HG03460 (cell line): ENCODE data around the gene LAPTM4A.

Experiments
- ATAC-seq: cut with Tn5 transposase; IDR thresholded peaks from one replicate; pipeline ENCODE4 v1.9.1; 2021; ENCODE audit not compliant: unreplicated experiment

LAPTM4A gene

GRCh38 chr2:19989667-19990415, 61.6 kb downstream of the LAPTM4A start, which contains the start of gene WDR35:
TSS of gene WDR35 (minus strand) at chr2:19990105. CDS start at chr2:19990015, 90 bp downstream.
- ATAC-seq: peak; percentile 93

- ATAC-seq: no peak
Measured at GRCh38 chr2:19989342-19989666, 62.1 kb downstream of the LAPTM4A start.

- no peak for ATAC-seq
Measured at GRCh38 chr2:19988600-19988999, 62.8 kb downstream of the LAPTM4A start.

- ATAC-seq: peak; percentile 62
Measured at GRCh38 chr2:19987936-19988335, 63.5 kb downstream of the LAPTM4A start.
